Measurements from ENCODE around the gene ABCG1. TPM values are rescaled to one million over a fixed set of nuclear protein-coding genes. Genes with fewer than 3 reads are reported as not detected.

Gene ABCG1
- total and polyA plus RNA-seq, 2 of the 4 experiments (the other 2 are of a cell fraction), result 0.19 to 0.36 TPM

DNA sequence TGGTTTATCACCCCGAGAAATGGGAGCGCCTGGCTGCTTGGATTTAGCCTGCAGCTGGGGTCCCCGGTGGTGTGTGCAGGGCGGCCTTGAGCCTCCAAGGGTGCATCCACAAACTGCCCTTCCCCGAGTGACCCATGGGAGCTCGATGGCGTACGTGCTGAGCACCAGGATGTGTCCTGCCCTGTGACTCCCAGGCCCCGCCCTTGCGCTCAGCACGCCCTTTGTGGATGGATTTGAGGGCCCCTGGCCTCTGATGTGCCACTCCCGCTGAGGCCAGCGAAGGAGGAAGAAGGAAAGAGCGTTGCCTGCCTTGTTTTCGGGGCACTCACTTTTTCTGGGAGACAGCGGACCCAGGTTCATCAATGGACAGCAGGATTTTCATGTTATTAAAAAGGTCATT lies 98.0 kb downstream of the ABCG1 start:
- H4K91ac ChIP-seq (ENCODE audit: insufficient read depth, low read depth, low read length), result no peak overlapping the region
- no peak for ATAC-seq (ENCODE audit: low read depth)
- CTCF ChIA-PET, result no interaction called here

More for the DNA sequence above, 98.0 kb downstream of the ABCG1 start:
- no peak overlapping the region for H3K4me2 ChIP-seq (ENCODE audit: low read depth, low read length)
- DNase-seq, result no peak
- 68% methylated on average over 12 of the region's 16 CpGs; no CpG with 5 or more reads in 1 of the 2 experiments for WGBS, 2 experiments (ENCODE audit: extremely low coverage in 2 of 2, insufficient read length in 1 of 2)
- intact Hi-C loops (cut with micrococcal nuclease) (no loop called here), dilution Hi-C loops (cut with HindIII; ENCODE audit: low sequenced_read_pairs, unreplicated experiment) (no loop called here), in situ Hi-C loops (cut with MboI; ENCODE audit: low sequenced_read_pairs) (no loop called here)
- H2AFZ ChIP-seq (replicated peaks; ENCODE audit: low read length, poor library complexity), result no peak overlapping the region
- no peak overlapping the region for H3K18ac ChIP-seq (ENCODE audit: low read depth, low read length)
- no peaks in the 10 kb centered on the region for H3K9me3 ChIP-seq (ENCODE audit: control insufficient read depth, insufficient read depth, low read length)
- H3K9me1 ChIP-seq (ENCODE audit: insufficient read depth, low read length), result no peaks in the 10 kb centered on the region
- BruUV-seq (replicated peaks), result no TSS peak
- TF ChIP-seq RCOR1 (IDR thresholded peaks at IDR 0.05; ENCODE audit: insufficient replicate concordance, low read length) (no peak), ELK1 (IDR thresholded peaks at IDR 0.05; ENCODE audit: borderline replicate concordance, low read depth, low read length) (no peak), MXI1 (IDR thresholded peaks at IDR 0.05; ENCODE audit: borderline replicate concordance, low read depth, low read length) (no peak), RFX5 (IDR thresholded peaks at IDR 0.05; ENCODE audit: low read depth, low read length) (no peak), CHD1 (IDR thresholded peaks at IDR 0.05; ENCODE audit: low read depth, low read length) (no peak), MAZ (IDR thresholded peaks at IDR 0.05; ENCODE audit: borderline replicate concordance, low read depth, low read length) (no peak), POLR2A (IDR thresholded peaks at IDR 0.05; ENCODE audit: low read depth, low read length) (no peak), NFE2L2 (IDR thresholded peaks at IDR 0.05; ENCODE audit: low read depth, low read length) (no peak), BHLHE40 (IDR thresholded peaks at IDR 0.05; ENCODE audit: low read depth, low read length) (no peak), FOS (IDR thresholded peaks at IDR 0.05; ENCODE audit: low read depth, low read length) (no peak), CEBPB (IDR thresholded peaks at IDR 0.05; ENCODE audit: low read depth, low read length) (no peak), CTCF (conservative IDR thresholded peaks at IDR 0.05; ENCODE audit: low read depth, low read length) (no peak), RAD21 (IDR thresholded peaks at IDR 0.05; ENCODE audit: low read length) (no peak), MAFK (IDR thresholded peaks at IDR 0.05; ENCODE audit: low read depth, low read length) (no peak), SMC3 (IDR thresholded peaks at IDR 0.05; ENCODE audit: low read depth, low read length) (no peak)
- TF ChIP-seq, protein P1, sequence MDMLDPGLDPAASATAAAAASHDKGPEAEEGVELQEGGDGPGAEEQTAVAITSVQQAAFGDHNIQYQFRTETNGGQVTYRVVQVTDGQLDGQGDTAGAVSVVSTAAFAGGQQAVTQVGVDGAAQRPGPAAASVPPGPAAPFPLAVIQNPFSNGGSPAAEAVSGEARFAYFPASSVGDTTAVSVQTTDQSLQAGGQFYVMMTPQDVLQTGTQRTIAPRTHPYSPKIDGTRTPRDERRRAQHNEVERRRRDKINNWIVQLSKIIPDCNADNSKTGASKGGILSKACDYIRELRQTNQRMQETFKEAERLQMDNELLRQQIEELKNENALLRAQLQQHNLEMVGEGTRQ (IDR thresholded peaks at IDR 0.05; ENCODE audit: low read depth, low read length), result no peak
- no peak overlapping the region for H3K4me3 ChIP-seq (ENCODE audit: insufficient read depth, low read depth, low read length)
- H2AK9ac ChIP-seq (replicated peaks; ENCODE audit: low read depth, low read length, poor library complexity), result no peak overlapping the region
- H4K5ac ChIP-seq (ENCODE audit: low read depth, low read length), result no peak overlapping the region
- H2BK5ac ChIP-seq (ENCODE audit: low read depth, low read length, poor library complexity, severe bottlenecking), result no peak overlapping the region
- no peak overlapping the region for H3K23ac ChIP-seq (ENCODE audit: low read depth, low read length)
- no peak overlapping the region for H3K14ac ChIP-seq (replicated peaks; ENCODE audit: low read depth, low read length)
- H2BK20ac ChIP-seq (ENCODE audit: low read depth, low read length), result no peak overlapping the region
- H3K27ac ChIP-seq (ENCODE audit: insufficient read depth, low read length), result no peak overlapping the region
- no peaks in the 10 kb centered on the region for H3K36me3 ChIP-seq (ENCODE audit: control insufficient read depth, insufficient read depth, low read length)
- no peak overlapping the region for H3K4ac ChIP-seq (ENCODE audit: low read depth, low read length)
- no peak overlapping the region for H3K56ac ChIP-seq (ENCODE audit: extremely low read depth, insufficient read depth, low read length)
- no peak overlapping the region for H2BK120ac ChIP-seq (ENCODE audit: low read depth, low read length)
- H3K4me1 ChIP-seq (ENCODE audit: control insufficient read depth, insufficient read depth, low read length), result no peaks in the 10 kb centered on the region
- no peak overlapping the region for H2AK5ac ChIP-seq (ENCODE audit: low read depth, low read length)
- POLR2A ChIA-PET (ENCODE audit: unreplicated experiment), result no interaction called here
- H3K9ac ChIP-seq (ENCODE audit: low read depth, low read length), result no peak overlapping the region
- H4K8ac ChIP-seq (ENCODE audit: low read depth in 2 of 2, low read length in 2 of 2), result no peak overlapping the region
- no peak overlapping the region for H2BK15ac ChIP-seq (ENCODE audit: low read depth, low read length)
- no peaks in the 10 kb centered on the region for H3K79me1 ChIP-seq (ENCODE audit: low read depth in 1 of 2, low read length in 2 of 2)
- H3K27me3 ChIP-seq (ENCODE audit: control insufficient read depth, insufficient read depth, low read length), result peaks cover 45% of the 10 kb centered on the region
- no peaks in the 10 kb centered on the region; the same call in 1 of the 2 replicates for H4K20me1 ChIP-seq (ENCODE audit: insufficient read depth, low read length)
